Neural cell (in vitro differentiated cells): Measurements from ENCODE around the gene SDK1.

ENCODE experiments used
- CTCF ChIP-seq: fragments of 450-650 bp; IDR thresholded peaks from 2 replicates; pipeline ENCODE4 v1.5.1; 2014; ENCODE audit warnings: antibody characterized with exemption, mild to moderate bottlenecking, moderate library complexity; ENCODE audit not compliant: poor library complexity, severe bottlenecking
- EP300 ChIP-seq: fragments of 450-650 bp; conservative IDR thresholded peaks from 2 replicates; pipeline ENCODE4 v1.6.1; 2014; ENCODE audit warnings: antibody characterized with exemption, mild to moderate bottlenecking, moderate library complexity; ENCODE audit not compliant: poor library complexity, severe bottlenecking
- EZH2 ChIP-seq: fragments of 200-600, 300-800 bp; shearing (Covaris generic), sonication (generic); IDR thresholded peaks from 2 replicates; pipeline ENCODE4 v1.6.1; 2014; ENCODE audit warnings: antibody characterized with exemption, low read length, borderline replicate concordance, mild to moderate bottlenecking; ENCODE audit not compliant: insufficient read depth, poor library complexity, severe bottlenecking
- MXI1 ChIP-seq: fragments of 450-650 bp; conservative IDR thresholded peaks from 2 replicates; pipeline ENCODE4 v1.6.1; 2014; ENCODE audit warnings: antibody characterized with exemption, mild to moderate bottlenecking; ENCODE audit not compliant: poor library complexity, severe bottlenecking
- POLR2AphosphoS5 ChIP-seq: IDR thresholded peaks from 2 replicates; pipeline ENCODE4 v1.6.1; 2012
- RAD21 ChIP-seq: fragments of 450-650 bp; conservative IDR thresholded peaks from 2 replicates; pipeline ENCODE4 v1.6.1; 2014; ENCODE audit warnings: antibody characterized with exemption, mild to moderate bottlenecking, moderate library complexity
- TAF1 ChIP-seq: IDR thresholded peaks from 2 replicates; pipeline ENCODE4 v1.6.1; 2012; ENCODE audit warnings: low read depth
- TF ChIP-seq, protein P1 (sequence below): IDR thresholded peaks from 2 replicates; pipeline ENCODE4 v1.6.1; 2012; ENCODE audit warnings: borderline replicate concordance

GRCh38 chr7:4080954-4081353 is 779.9 kb downstream of the SDK1 start:
- TF ChIP-seq CTCF (no peak), EZH2 (no peak), EP300 (no peak), RAD21 (no peak), TAF1 (no peak), POLR2AphosphoS5 (no peak), MXI1 (no peak)
- TF ChIP-seq, protein P1, sequence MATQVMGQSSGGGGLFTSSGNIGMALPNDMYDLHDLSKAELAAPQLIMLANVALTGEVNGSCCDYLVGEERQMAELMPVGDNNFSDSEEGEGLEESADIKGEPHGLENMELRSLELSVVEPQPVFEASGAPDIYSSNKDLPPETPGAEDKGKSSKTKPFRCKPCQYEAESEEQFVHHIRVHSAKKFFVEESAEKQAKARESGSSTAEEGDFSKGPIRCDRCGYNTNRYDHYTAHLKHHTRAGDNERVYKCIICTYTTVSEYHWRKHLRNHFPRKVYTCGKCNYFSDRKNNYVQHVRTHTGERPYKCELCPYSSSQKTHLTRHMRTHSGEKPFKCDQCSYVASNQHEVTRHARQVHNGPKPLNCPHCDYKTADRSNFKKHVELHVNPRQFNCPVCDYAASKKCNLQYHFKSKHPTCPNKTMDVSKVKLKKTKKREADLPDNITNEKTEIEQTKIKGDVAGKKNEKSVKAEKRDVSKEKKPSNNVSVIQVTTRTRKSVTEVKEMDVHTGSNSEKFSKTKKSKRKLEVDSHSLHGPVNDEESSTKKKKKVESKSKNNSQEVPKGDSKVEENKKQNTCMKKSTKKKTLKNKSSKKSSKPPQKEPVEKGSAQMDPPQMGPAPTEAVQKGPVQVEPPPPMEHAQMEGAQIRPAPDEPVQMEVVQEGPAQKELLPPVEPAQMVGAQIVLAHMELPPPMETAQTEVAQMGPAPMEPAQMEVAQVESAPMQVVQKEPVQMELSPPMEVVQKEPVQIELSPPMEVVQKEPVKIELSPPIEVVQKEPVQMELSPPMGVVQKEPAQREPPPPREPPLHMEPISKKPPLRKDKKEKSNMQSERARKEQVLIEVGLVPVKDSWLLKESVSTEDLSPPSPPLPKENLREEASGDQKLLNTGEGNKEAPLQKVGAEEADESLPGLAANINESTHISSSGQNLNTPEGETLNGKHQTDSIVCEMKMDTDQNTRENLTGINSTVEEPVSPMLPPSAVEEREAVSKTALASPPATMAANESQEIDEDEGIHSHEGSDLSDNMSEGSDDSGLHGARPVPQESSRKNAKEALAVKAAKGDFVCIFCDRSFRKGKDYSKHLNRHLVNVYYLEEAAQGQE, result no peak
